ENCODE measurements around the gene PLEKHA6. TPM values are rescaled to one million over a fixed set of nuclear protein-coding genes. Genes with fewer than 3 reads are reported as not detected.

PLEKHA6 gene
- total and polyA plus RNA-seq, 2 donors (not counting 1 experiment from before 2014, with no cell fraction given): 0.31 to 0.47 TPM

DNA sequence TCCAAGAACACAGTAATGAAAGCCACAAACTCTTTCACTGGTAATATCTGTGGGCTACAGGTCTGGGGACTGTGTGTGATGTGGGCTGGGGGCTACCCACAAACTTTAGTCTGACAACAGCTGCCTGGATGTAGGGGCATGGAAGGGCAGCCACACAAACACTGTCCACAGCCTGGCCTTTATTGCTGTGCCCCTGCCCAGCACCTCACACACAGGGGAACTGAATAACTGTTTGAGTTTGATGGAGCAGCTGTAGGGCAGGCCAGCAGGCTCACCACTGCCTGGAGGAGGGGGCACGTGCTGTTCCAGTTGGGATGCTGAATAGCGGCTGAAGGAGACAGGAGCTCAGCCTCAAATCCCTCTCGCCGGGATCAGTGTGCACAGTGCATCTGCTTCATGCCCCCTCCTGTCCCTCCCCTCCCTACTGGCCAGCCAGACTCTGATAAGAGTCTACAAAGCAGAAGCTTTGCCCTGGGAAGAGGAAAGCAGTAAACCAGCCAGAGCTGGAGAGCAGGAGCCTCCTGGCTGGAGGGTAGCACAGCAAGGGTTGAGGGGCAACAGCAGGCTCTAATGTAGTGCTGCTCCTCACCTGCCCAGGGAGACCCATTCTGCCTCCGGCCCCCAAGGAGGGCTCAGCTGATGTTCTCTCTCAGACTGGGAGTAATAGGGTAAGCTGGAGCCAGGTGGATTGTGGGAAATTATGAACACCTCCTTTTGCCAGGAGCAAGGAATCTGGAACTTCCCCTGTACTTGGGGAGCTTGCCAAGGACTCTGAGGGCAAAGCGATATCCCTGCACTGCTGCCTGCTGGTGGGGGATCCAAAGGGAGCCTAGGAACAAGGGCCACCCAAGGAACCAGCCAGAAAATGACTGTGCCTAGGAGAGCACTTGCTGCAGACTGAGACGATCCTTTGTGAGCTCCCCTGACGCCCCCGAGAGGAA is 75.7 kb downstream of the PLEKHA6 start:
- ChIA-PET CTCF (interaction anchor here (0.8 to 0.9 kb wide), 2 partner anchors 10 to 17 kb away, joined by 3 read pairs; no protein-coding TSS in a partner anchor), POLR2A (no interaction called here)
- Histone ChIP-seq H3K4me2 (replicated peaks; ENCODE audit: low read depth, low read length, poor library complexity, severe bottlenecking) (no peak overlapping the region), H3K36me3 (replicated peaks in 1 of 2; ENCODE audit: control extremely low read depth in 1 of 2, control insufficient read depth in 1 of 2, extremely low read depth in 1 of 2, insufficient read depth in 2 of 2, low read length in 1 of 2) (no peaks in the 10 kb centered on the region), H2AFZ (ENCODE audit: insufficient read depth, low read depth, low read length, poor library complexity, severe bottlenecking) (no peak overlapping the region), H4K20me1 (ENCODE audit: control insufficient read depth, insufficient read depth, low read length, poor library complexity, severe bottlenecking) (no peaks in the 10 kb centered on the region), H3K9me3 (ENCODE audit: control extremely low read depth in 1 of 3, control insufficient read depth in 2 of 3, insufficient read depth in 1 of 3, low read length in 2 of 3) (no peaks in the 10 kb centered on the region), H3K27ac (ENCODE audit: low read length in 2 of 2) (no peak overlapping the region), H3K4me3 (ENCODE audit: control extremely low read depth in 1 of 5, extremely low read depth in 1 of 5, insufficient read depth in 1 of 5, low read depth in 2 of 5, low read length in 4 of 5) (no peak overlapping the region), H3K27me3 (replicated peaks in 1 of 4; ENCODE audit: control extremely low read depth in 1 of 4, control insufficient read depth in 3 of 4, insufficient read depth in 4 of 4, low read length in 3 of 4) (peaks cover 0 to 20% (median 2%) of the 10 kb centered on the region in 4 experiments), H3K79me2 (ENCODE audit: control insufficient read depth, insufficient read depth, low read length) (no peaks in the 10 kb centered on the region), H3K4me1 (ENCODE audit: control insufficient read depth in 2 of 2, insufficient read depth in 2 of 2, low read length in 2 of 2) (peaks cover 19% of the 10 kb centered on the region in 2 donors), H3K9ac (ENCODE audit: low read length) (no peak overlapping the region)
- intact Hi-C loops (cut with micrococcal nuclease): no loop called here
- H3K9me3 Mint-ChIP-seq (ENCODE audit: insufficient read depth): no peaks in the 10 kb centered on the region
- H3K4me1 Mint-ChIP-seq: peaks cover 20% of the 10 kb centered on the region
- ATAC-seq (ENCODE audit: low read depth): no peak
- TF ChIP-seq, protein P1, sequence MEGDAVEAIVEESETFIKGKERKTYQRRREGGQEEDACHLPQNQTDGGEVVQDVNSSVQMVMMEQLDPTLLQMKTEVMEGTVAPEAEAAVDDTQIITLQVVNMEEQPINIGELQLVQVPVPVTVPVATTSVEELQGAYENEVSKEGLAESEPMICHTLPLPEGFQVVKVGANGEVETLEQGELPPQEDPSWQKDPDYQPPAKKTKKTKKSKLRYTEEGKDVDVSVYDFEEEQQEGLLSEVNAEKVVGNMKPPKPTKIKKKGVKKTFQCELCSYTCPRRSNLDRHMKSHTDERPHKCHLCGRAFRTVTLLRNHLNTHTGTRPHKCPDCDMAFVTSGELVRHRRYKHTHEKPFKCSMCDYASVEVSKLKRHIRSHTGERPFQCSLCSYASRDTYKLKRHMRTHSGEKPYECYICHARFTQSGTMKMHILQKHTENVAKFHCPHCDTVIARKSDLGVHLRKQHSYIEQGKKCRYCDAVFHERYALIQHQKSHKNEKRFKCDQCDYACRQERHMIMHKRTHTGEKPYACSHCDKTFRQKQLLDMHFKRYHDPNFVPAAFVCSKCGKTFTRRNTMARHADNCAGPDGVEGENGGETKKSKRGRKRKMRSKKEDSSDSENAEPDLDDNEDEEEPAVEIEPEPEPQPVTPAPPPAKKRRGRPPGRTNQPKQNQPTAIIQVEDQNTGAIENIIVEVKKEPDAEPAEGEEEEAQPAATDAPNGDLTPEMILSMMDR (IDR thresholded peaks at IDR 0.05): no peak
- no peak for TF ChIP-seq EZH2 (IDR thresholded peaks at IDR 0.05; ENCODE audit: borderline replicate concordance, insufficient read depth, low read depth, low read length, poor library complexity, severe bottlenecking)
- 81% methylated on average over 9 of the region's 9 CpGs for WGBS (ENCODE audit: insufficient coverage)
- H3K4me3 Mint-ChIP-seq: no peak overlapping the region
- no peak overlapping the region for H3K27ac Mint-ChIP-seq
- DNase-seq: no peak
- peaks cover 25% of the 10 kb centered on the region for H3K27me3 Mint-ChIP-seq

DNA sequence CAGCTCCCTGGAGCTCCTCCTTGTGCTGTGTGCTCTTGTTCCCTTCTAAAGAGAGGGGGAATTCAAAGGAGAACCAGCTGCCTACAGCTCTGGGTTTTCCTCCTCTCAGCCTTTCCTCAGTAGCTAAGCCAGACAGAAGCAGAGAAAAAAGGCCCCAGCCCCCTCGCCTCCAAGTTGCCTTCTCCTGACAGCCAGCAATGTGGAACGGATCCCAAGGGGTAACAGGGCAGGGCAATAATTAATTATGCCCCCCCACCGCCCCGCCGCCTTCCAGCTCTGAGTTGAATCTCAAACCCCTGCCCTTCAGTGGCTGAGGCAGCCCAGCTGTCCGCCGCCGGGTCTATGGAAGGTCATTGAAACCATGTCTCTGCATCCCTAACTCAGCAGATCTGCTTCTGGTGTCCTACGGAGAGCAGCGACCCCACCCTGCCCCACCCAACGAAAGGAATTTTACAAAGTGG is 76.9 kb downstream of the PLEKHA6 start:
- POLR2A ChIA-PET: no interaction called here
- 94% methylated on average over 8 of the region's 11 CpGs for WGBS (ENCODE audit: insufficient coverage)
- DNase-seq (no peak), ATAC-seq (ENCODE audit: low read depth) (no peak)
- no peaks in the 10 kb centered on the region for H3K9me3 ChIP-seq (ENCODE audit: control extremely low read depth in 1 of 3, control insufficient read depth in 2 of 3, insufficient read depth in 1 of 3, low read length in 2 of 3)
- Mint-ChIP-seq H3K27me3 (peaks cover 36% of the 10 kb centered on the region), H3K4me1 (peaks cover 20% of the 10 kb centered on the region), H3K27ac (no peak overlapping the region), H3K9me3 (ENCODE audit: insufficient read depth) (no peaks in the 10 kb centered on the region), H3K4me3 (no peak overlapping the region)
- H3K4me2 ChIP-seq (replicated peaks; ENCODE audit: low read depth, low read length, poor library complexity, severe bottlenecking): no peak overlapping the region
- no peak overlapping the region for H3K27ac ChIP-seq (ENCODE audit: low read length in 2 of 2)
- H2AFZ ChIP-seq (ENCODE audit: insufficient read depth, low read depth, low read length, poor library complexity, severe bottlenecking): no peak overlapping the region
- H3K4me1 ChIP-seq (ENCODE audit: control insufficient read depth in 2 of 2, insufficient read depth in 2 of 2, low read length in 2 of 2): peaks cover 19% of the 10 kb centered on the region in 2 donors
- H3K4me3 ChIP-seq (ENCODE audit: control extremely low read depth in 1 of 5, extremely low read depth in 1 of 5, insufficient read depth in 1 of 5, low read depth in 2 of 5, low read length in 4 of 5): no peak overlapping the region
- no peaks in the 10 kb centered on the region for H3K36me3 ChIP-seq (replicated peaks in 1 of 2; ENCODE audit: control extremely low read depth in 1 of 2, control insufficient read depth in 1 of 2, extremely low read depth in 1 of 2, insufficient read depth in 2 of 2, low read length in 1 of 2)
- peaks cover 0 to 22% (median 2%) of the 10 kb centered on the region in 4 experiments for H3K27me3 ChIP-seq (replicated peaks in 1 of 4; ENCODE audit: control extremely low read depth in 1 of 4, control insufficient read depth in 3 of 4, insufficient read depth in 4 of 4, low read length in 3 of 4)
- CTCF ChIA-PET: interaction anchor here (0.6 to 0.8 kb wide), 2 partner anchors 11 to 12 kb away, joined by 3 read pairs; no protein-coding TSS in a partner anchor
- no peaks in the 10 kb centered on the region for H4K20me1 ChIP-seq (ENCODE audit: control insufficient read depth, insufficient read depth, low read length, poor library complexity, severe bottlenecking)
- H3K79me2 ChIP-seq (ENCODE audit: control insufficient read depth, insufficient read depth, low read length): no peaks in the 10 kb centered on the region
- TF ChIP-seq EZH2 (IDR thresholded peaks at IDR 0.05; ENCODE audit: borderline replicate concordance, insufficient read depth, low read depth, low read length, poor library complexity, severe bottlenecking): no peak
- TF ChIP-seq, protein P1 (IDR thresholded peaks at IDR 0.05): no peak
- H3K9ac ChIP-seq (ENCODE audit: low read length): no peak overlapping the region
- intact Hi-C loops (cut with micrococcal nuclease): no loop called here
